Liver (tissue), 3 donors: Measurements from ENCODE around the gene MLLT3.

Experiments
- CTCF ChIP-seq: fragments of 150-350 bp; IDR thresholded peaks from 2 replicates; pipeline ENCODE4 v1.5.1; 2017; ENCODE audit warnings: improper control_type of control experiment, low read depth, low read length; ENCODE audit not compliant: missing input control
- EGR1 ChIP-seq, 2 donors: IDR thresholded peaks; 2 replicates each; pipeline ENCODE4 v1.6.1; 2016 to 2018; ENCODE audit warnings: antibody characterized with exemption in 2 of 2, low read depth in 2 of 2
- FOXA2 ChIP-seq: IDR thresholded peaks from 2 replicates; pipeline ENCODE4 v1.6.1; 2016; ENCODE audit warnings: antibody characterized with exemption
- GABPA ChIP-seq, 2 donors: IDR thresholded peaks in 1 of 2; conservative IDR thresholded peaks in 1 of 2; 2 replicates each; pipeline ENCODE4 v1.6.1; 2016; ENCODE audit warnings: antibody characterized with exemption in 2 of 2, mild to moderate bottlenecking in 1 of 2, moderate library complexity in 1 of 2
- HNF4A ChIP-seq, 2 donors: conservative IDR thresholded peaks; 2 replicates each; pipeline ENCODE4 v1.6.1; 2016; ENCODE audit warnings: antibody characterized with exemption in 2 of 2, mild to moderate bottlenecking in 2 of 2
- JUND ChIP-seq, 2 donors: IDR thresholded peaks; 2 replicates each; pipeline ENCODE4 v1.6.1; 2016; ENCODE audit warnings: antibody characterized with exemption in 2 of 2
- MAX ChIP-seq: IDR thresholded peaks from 2 replicates; pipeline ENCODE4 v1.6.1; 2016; ENCODE audit warnings: antibody characterized with exemption
- RAD21 ChIP-seq, 2 donors: IDR thresholded peaks; 2 replicates each; pipeline ENCODE4 v1.6.1; 2016; ENCODE audit warnings: antibody characterized with exemption in 2 of 2, mild to moderate bottlenecking in 2 of 2
- REST ChIP-seq: IDR thresholded peaks from 2 replicates; pipeline ENCODE4 v1.6.1; 2016; ENCODE audit warnings: antibody characterized with exemption, mild to moderate bottlenecking
- SP1 ChIP-seq: IDR thresholded peaks from 2 replicates; pipeline ENCODE4 v1.6.1; 2018; ENCODE audit warnings: antibody characterized with exemption, mild to moderate bottlenecking
- TAF1 ChIP-seq: conservative IDR thresholded peaks from 2 replicates; pipeline ENCODE4 v1.6.1; 2016; ENCODE audit warnings: antibody characterized with exemption, mild to moderate bottlenecking
- YY1 ChIP-seq: IDR thresholded peaks from 2 replicates; pipeline ENCODE4 v1.6.1; 2016; ENCODE audit warnings: antibody characterized with exemption, mild to moderate bottlenecking
- ZBTB33 ChIP-seq: IDR thresholded peaks from 2 replicates; pipeline ENCODE4 v1.6.1; 2016; ENCODE audit warnings: antibody characterized with exemption
- donor health status: healthy.
- donor health status: healthy.

- TF ChIP-seq TAF1 (no peak), CTCF (no peak), EGR1 (IDR thresholded peaks at IDR 0.05; ENCODE audit: low read depth in 2 of 2) (no peak), ZBTB33 (no peak), YY1 (no peak), SP1 (no peak), JUND (IDR thresholded peaks at IDR 0.05) (no peak), REST (no peak), FOXA2 (no peak), MAX (no peak), HNF4A (conservative IDR thresholded peaks at IDR 0.05) (no peak), RAD21 (IDR thresholded peaks at IDR 0.05) (no peak), GABPA (IDR thresholded peaks at IDR 0.05 in 1 of 2, conservative IDR thresholded peaks at IDR 0.05 in 1 of 2) (no peak)
Measured at GRCh38 chr9:20295555-20295954, 326.7 kb downstream of the MLLT3 start.
